ENCODE measurements around the gene TIMM9. TPM values are rescaled to one million over a fixed set of nuclear protein-coding genes. Genes with fewer than 3 reads are reported as not detected.

TIMM9 gene
- 28.4 and 30.9 TPM in 2 replicates for total RNA-seq

GRCh38 chr14:58427281-58428117 lies at the start of gene TIMM9, which contains the start of gene KIAA0586:
TIMM9 (minus strand) TSS chr14:58427531; CDS start chr14:58411945, 15,586 bp downstream.
KIAA0586 (plus strand) TSS chr14:58427719; CDS start chr14:58428265, 546 bp downstream.

GRCh38 chr14:58395812-58396788 lies 31.2 kb downstream of the TIMM9 start, which contains the start of gene TOMM20L:
TOMM20L (plus strand) TSS chr14:58395930; CDS start chr14:58395958, 28 bp downstream.

Small RNA genes within 50 kb of the gene (small RNA-seq; reads per million reads assigned to genes)
- gene HSBP1P1 (not detected), gene RF00019 (not detected)

Other genes with a start within 250 kb of the TIMM9 start
- 36.6 and 51.4 TPM in 2 replicates for gene ACTR10, start 227.4 kb downstream of the TIMM9 start, total RNA-seq
- 106 and 141 TPM in 2 replicates for gene PSMA3, start 182.7 kb downstream of the TIMM9 start, total RNA-seq
- gene ARID4A, start 129.0 kb downstream of the TIMM9 start, total RNA-seq: 11.8 and 13.6 TPM in 2 replicates
- 0.65 TPM in 1 of 2 replicates, not detected in the other for gene TOMM20L, start 31.6 kb downstream of the TIMM9 start, total RNA-seq
- gene KIAA0586, start 188 bp upstream of the TIMM9 start, total RNA-seq: 29.1 and 44.7 TPM in 2 replicates
- gene DACT1, start 210.4 kb upstream of the TIMM9 start, total RNA-seq: 0.65 and 1.1 TPM in 2 replicates